GDM1 (cell line): ENCODE results near the gene NUBP1.

Experiments
- DNase-seq: peaks from one replicate; lab custom pipeline; 2025; lab: John Stamatoyannopoulos, UW

The NUBP1 gene

GRCh38 chr16:10806698-10807097 is 63.1 kb downstream of the NUBP1 start:
- DNase-seq, result no peak

GRCh38 chr16:10808218-10808617 is 64.6 kb downstream of the NUBP1 start:
- DNase-seq, result no peak

- no peak for DNase-seq
Measured at GRCh38 chr16:10808850-10809249, 65.2 kb downstream of the NUBP1 start.

- no peak for DNase-seq
Measured at GRCh38 chr16:10809706-10810105, 66.1 kb downstream of the NUBP1 start.

GRCh38 chr16:10812312-10813098 is 68.9 kb downstream of the NUBP1 start:
- DNase-seq, result no peak

GRCh38 chr16:10813099-10813455 is 69.4 kb downstream of the NUBP1 start:
- no peak for DNase-seq

- DNase-seq, result no peak
Measured at GRCh38 chr16:10817514-10817913, 73.9 kb downstream of the NUBP1 start.

- DNase-seq, result no peak
Measured at GRCh38 chr16:10817963-10818941, 74.6 kb downstream of the NUBP1 start, which contains the start of gene TVP23A. TSS of gene TVP23A (minus strand) at chr16:10818794. CDS start at chr16:10818493, 301 bp downstream.
